Liver (tissue), 9 donors: ENCODE data around the gene PRG3. TPM values are rescaled to one million over a fixed set of nuclear protein-coding genes. Genes with fewer than 3 reads are reported as not detected.
A peak's percentile ranks its signal among the peaks of the same experiment; 100 is the strongest.

Experiments
- DNase-seq: peaks from one replicate; pipeline ENCODE4 v3.0.0-alpha.2; 2017; ENCODE audit warnings: low spot score
- H3K27ac ChIP-seq, 2 donors: one replicate each; pipeline ENCODE4 v1.7.0; 2013; ENCODE audit warnings: inconsistent platforms in 2 of 2, low read length in 2 of 2, control low read depth in 1 of 2, low read depth in 1 of 2, mild to moderate bottlenecking in 1 of 2
- H3K27me3 ChIP-seq, 4 donors: one replicate each; pipeline versions ENCODE4 v1.6.1 to v1.7.0; 2013; ENCODE audit warnings: low read length in 3 of 4, inconsistent platforms in 1 of 4, mild to moderate bottlenecking in 1 of 4, moderate library complexity in 1 of 4; ENCODE audit not compliant: control insufficient read depth in 4 of 4, insufficient read depth in 4 of 4
- H3K36me3 ChIP-seq, 4 donors: one replicate each; pipeline versions ENCODE4 v1.6.1 to v1.7.0; 2013; ENCODE audit warnings: low read length in 3 of 4, mild to moderate bottlenecking in 3 of 4, low read depth in 1 of 4, moderate library complexity in 1 of 4; ENCODE audit not compliant: control insufficient read depth in 4 of 4, insufficient read depth in 3 of 4
- H3K4me1 ChIP-seq, 4 donors: one replicate each; pipeline versions ENCODE4 v1.6.1 to v1.7.0; 2013; ENCODE audit warnings: low read length in 3 of 4, mild to moderate bottlenecking in 3 of 4, moderate library complexity in 1 of 4; ENCODE audit not compliant: control insufficient read depth in 4 of 4, insufficient read depth in 4 of 4
- H3K4me3 ChIP-seq, 3 donors: one replicate each; pipeline versions ENCODE4 v1.6.1 to v1.7.0; 2013; ENCODE audit warnings: low read length in 3 of 3, control low read depth in 1 of 3, low read depth in 1 of 3, mild to moderate bottlenecking in 1 of 3
- H3K9ac ChIP-seq, 2 donors: one replicate each; pipeline ENCODE4 v1.7.0; 2013; ENCODE audit warnings: low read length in 2 of 2, mild to moderate bottlenecking in 2 of 2, moderate library complexity in 2 of 2, control low read depth in 1 of 2, low read depth in 1 of 2
- H3K9me3 ChIP-seq, 4 donors: one replicate each; pipeline versions ENCODE4 v1.6.1 to v1.7.0; 2013; ENCODE audit warnings: low read length in 3 of 4; ENCODE audit not compliant: control insufficient read depth in 4 of 4
- CTCF ChIP-seq: fragments of 150-350 bp; IDR thresholded peaks from 2 replicates; pipeline ENCODE4 v1.5.1; 2017; ENCODE audit warnings: improper control_type of control experiment, low read depth, low read length; ENCODE audit not compliant: missing input control
- EGR1 ChIP-seq, 2 donors: IDR thresholded peaks; 2 replicates each; pipeline ENCODE4 v1.6.1; 2016 to 2018; ENCODE audit warnings: antibody characterized with exemption in 2 of 2, low read depth in 2 of 2
- FOXA1 ChIP-seq: IDR thresholded peaks from 2 replicates; pipeline ENCODE4 v1.6.1; 2016; ENCODE audit warnings: antibody characterized with exemption
- FOXA2 ChIP-seq: IDR thresholded peaks from 2 replicates; pipeline ENCODE4 v1.6.1; 2016; ENCODE audit warnings: antibody characterized with exemption
- GABPA ChIP-seq, 2 donors: IDR thresholded peaks in 1 of 2; conservative IDR thresholded peaks in 1 of 2; 2 replicates each; pipeline ENCODE4 v1.6.1; 2016; ENCODE audit warnings: antibody characterized with exemption in 2 of 2, mild to moderate bottlenecking in 1 of 2, moderate library complexity in 1 of 2
- HNF4A ChIP-seq, 2 donors: conservative IDR thresholded peaks; 2 replicates each; pipeline ENCODE4 v1.6.1; 2016; ENCODE audit warnings: antibody characterized with exemption in 2 of 2, mild to moderate bottlenecking in 2 of 2
- HNF4G ChIP-seq: IDR thresholded peaks from 2 replicates; pipeline ENCODE4 v1.6.1; 2016; ENCODE audit warnings: antibody characterized with exemption
- JUND ChIP-seq, 2 donors: IDR thresholded peaks; 2 replicates each; pipeline ENCODE4 v1.6.1; 2016; ENCODE audit warnings: antibody characterized with exemption in 2 of 2
- NR2F2 ChIP-seq: IDR thresholded peaks from 2 replicates; pipeline ENCODE4 v1.6.1; 2016; ENCODE audit warnings: antibody characterized with exemption
- RAD21 ChIP-seq, 2 donors: IDR thresholded peaks; 2 replicates each; pipeline ENCODE4 v1.6.1; 2016; ENCODE audit warnings: antibody characterized with exemption in 2 of 2, mild to moderate bottlenecking in 2 of 2
- RXRA ChIP-seq, 2 donors: IDR thresholded peaks; 2 replicates each; pipeline ENCODE4 v1.6.1; 2017 to 2018; ENCODE audit warnings: antibody characterized with exemption in 2 of 2, mild to moderate bottlenecking in 1 of 2
- SP1 ChIP-seq: IDR thresholded peaks from 2 replicates; pipeline ENCODE4 v1.6.1; 2018; ENCODE audit warnings: antibody characterized with exemption, mild to moderate bottlenecking
- TAF1 ChIP-seq: conservative IDR thresholded peaks from 2 replicates; pipeline ENCODE4 v1.6.1; 2016; ENCODE audit warnings: antibody characterized with exemption, mild to moderate bottlenecking
- YY1 ChIP-seq: IDR thresholded peaks from 2 replicates; pipeline ENCODE4 v1.6.1; 2016; ENCODE audit warnings: antibody characterized with exemption, mild to moderate bottlenecking
- ZBTB33 ChIP-seq: IDR thresholded peaks from 2 replicates; pipeline ENCODE4 v1.6.1; 2016; ENCODE audit warnings: antibody characterized with exemption
- WGBS: extraction: QIAGEN DNeasy Blood & Tissue Kit; methylation state at CpG from one replicate; pipeline ENCODE4 v1.1.7; 2013; 5-methylcytosine and 5-hydroxymethylcytosine counted together
- polyA plus RNA-seq, 2 donors: library from polyadenylated mRNA; stranded (reverse) in 1 of 2; unstranded in 1 of 2; fragments of 200-250 nt in 1 of 2; fragments of >200 nt in 1 of 2; fragmentation: Nextera tagmentation in 1 of 2; extraction: Ambion mirVana in 1 of 2; gene quantifications; one replicate each; pipeline versions ENCODE4 v1.2.1 to v1.2.3, GENCODE V29; 2013 to 2015
- total RNA-seq, 2 donors: library from RNA; depleted of rRNA; stranded (reverse); fragments of >200 nt; gene quantifications; one replicate each; pipeline ENCODE4 v1.2.3, GENCODE V29; 2014
- TF ChIP-seq, protein P1 (sequence below): IDR thresholded peaks from 2 replicates; pipeline ENCODE4 v1.6.1; 2016; ENCODE audit warnings: antibody characterized with exemption
- TF ChIP-seq, protein P2 (sequence below): IDR thresholded peaks from 2 replicates; pipeline ENCODE4 v1.6.1; 2016; ENCODE audit warnings: antibody characterized with exemption, mild to moderate bottlenecking
- TF ChIP-seq, protein P3 (sequence below): IDR thresholded peaks from 2 replicates; pipeline ENCODE4 v1.6.1; 2016; ENCODE audit warnings: antibody characterized with exemption
- donor health status: healthy.
- donor health status: healthy.
- donor health status: healthy.
- donor health status: healthy.
- donor health status: healthy.

PRG3 gene
- total and polyA plus RNA-seq, 4 donors, result 0.22 to 4.9 TPM; not detected in 2

- no peak overlapping the region for H3K27ac ChIP-seq
- H3K9me3 ChIP-seq, result no peaks in the 10 kb centered on the region
- H3K36me3 ChIP-seq, result no peaks in the 10 kb centered on the region
- DNase-seq, result no peak
- no peaks in the 10 kb centered on the region for H3K27me3 ChIP-seq
- H3K4me3 ChIP-seq, result no peak overlapping the region
- peaks cover 0 to 5% (median 4%) of the 10 kb centered on the region in 4 donors for H3K4me1 ChIP-seq
- WGBS, result 76% methylated on average over 6 of the region's 6 CpGs
- TF ChIP-seq HNF4G (no peak), HNF4A (conservative IDR thresholded peaks at IDR 0.05) (no peak), FOXA2 (no peak)
- H3K9ac ChIP-seq, result no peak overlapping the region
Measured at GRCh38 chr11:57341250-57341808, 39.6 kb downstream of the PRG3 start.

- TF ChIP-seq RAD21 (IDR thresholded peaks at IDR 0.05), result peak in 1 of 2 donors; percentile 52
- no peak for TF ChIP-seq RXRA (IDR thresholded peaks at IDR 0.05)
- Histone ChIP-seq H3K27me3 (no peaks in the 10 kb centered on the region), H3K36me3 (no peaks in the 10 kb centered on the region), H3K4me3 (no peak overlapping the region), H3K27ac (no peak overlapping the region), H3K9ac (no peak overlapping the region), H3K9me3 (no peaks in the 10 kb centered on the region), H3K4me1 (peaks cover 0 to 9% (median 4%) of the 10 kb centered on the region in 4 donors)
- WGBS, result 50% methylated on average over 12 of the region's 12 CpGs
- no peak for DNase-seq
Measured at GRCh38 chr11:57340039-57340615, 40.8 kb downstream of the PRG3 start.

DNA sequence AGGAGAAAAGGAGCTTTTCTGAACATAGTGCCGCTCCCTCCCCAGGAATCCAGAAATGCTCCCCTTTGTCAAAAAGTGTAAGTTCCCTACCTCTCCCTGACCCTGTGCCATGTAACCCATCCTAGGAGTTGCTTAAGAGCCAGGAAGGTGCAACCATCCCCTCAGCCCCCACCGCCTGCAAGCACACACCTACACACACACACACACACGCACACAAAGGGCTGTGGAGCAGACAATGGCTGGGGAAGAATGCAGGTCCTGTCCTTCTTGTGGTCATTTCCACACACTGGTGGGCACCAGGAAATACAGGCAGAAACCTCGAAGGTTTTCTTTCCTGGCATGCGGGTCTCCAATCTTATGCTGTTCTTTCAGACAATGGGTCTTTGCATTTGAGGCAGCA, 41.6 kb downstream of the PRG3 start:
- WGBS, result 78% methylated on average over 5 of the region's 5 CpGs
- Histone ChIP-seq H3K4me1 (peaks cover 2 to 17% (median 12%) of the 10 kb centered on the region in 4 donors), H3K9ac (no peak overlapping the region), H3K36me3 (no peaks in the 10 kb centered on the region), H3K27ac (no peak overlapping the region), H3K27me3 (no peaks in the 10 kb centered on the region), H3K9me3 (no peaks in the 10 kb centered on the region), H3K4me3 (no peak overlapping the region)
- DNase-seq, result no peak
- TF ChIP-seq RAD21 (IDR thresholded peaks at IDR 0.05) (no peak), NR2F2 (no peak), RXRA (IDR thresholded peaks at IDR 0.05) (no peak), FOXA2 (no peak), TAF1 (no peak), GABPA (IDR thresholded peaks at IDR 0.05 in 1 of 2, conservative IDR thresholded peaks at IDR 0.05 in 1 of 2) (no peak), FOXA1 (no peak), EGR1 (IDR thresholded peaks at IDR 0.05; ENCODE audit: low read depth in 2 of 2) (no peak), CTCF (no peak), JUND (IDR thresholded peaks at IDR 0.05) (no peak), ZBTB33 (no peak), YY1 (no peak), HNF4G (no peak), SP1 (no peak), HNF4A (conservative IDR thresholded peaks at IDR 0.05) (no peak)
- TF ChIP-seq, protein P1, sequence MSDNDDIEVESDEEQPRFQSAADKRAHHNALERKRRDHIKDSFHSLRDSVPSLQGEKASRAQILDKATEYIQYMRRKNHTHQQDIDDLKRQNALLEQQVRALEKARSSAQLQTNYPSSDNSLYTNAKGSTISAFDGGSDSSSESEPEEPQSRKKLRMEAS, result no peak
- TF ChIP-seq, protein P2, sequence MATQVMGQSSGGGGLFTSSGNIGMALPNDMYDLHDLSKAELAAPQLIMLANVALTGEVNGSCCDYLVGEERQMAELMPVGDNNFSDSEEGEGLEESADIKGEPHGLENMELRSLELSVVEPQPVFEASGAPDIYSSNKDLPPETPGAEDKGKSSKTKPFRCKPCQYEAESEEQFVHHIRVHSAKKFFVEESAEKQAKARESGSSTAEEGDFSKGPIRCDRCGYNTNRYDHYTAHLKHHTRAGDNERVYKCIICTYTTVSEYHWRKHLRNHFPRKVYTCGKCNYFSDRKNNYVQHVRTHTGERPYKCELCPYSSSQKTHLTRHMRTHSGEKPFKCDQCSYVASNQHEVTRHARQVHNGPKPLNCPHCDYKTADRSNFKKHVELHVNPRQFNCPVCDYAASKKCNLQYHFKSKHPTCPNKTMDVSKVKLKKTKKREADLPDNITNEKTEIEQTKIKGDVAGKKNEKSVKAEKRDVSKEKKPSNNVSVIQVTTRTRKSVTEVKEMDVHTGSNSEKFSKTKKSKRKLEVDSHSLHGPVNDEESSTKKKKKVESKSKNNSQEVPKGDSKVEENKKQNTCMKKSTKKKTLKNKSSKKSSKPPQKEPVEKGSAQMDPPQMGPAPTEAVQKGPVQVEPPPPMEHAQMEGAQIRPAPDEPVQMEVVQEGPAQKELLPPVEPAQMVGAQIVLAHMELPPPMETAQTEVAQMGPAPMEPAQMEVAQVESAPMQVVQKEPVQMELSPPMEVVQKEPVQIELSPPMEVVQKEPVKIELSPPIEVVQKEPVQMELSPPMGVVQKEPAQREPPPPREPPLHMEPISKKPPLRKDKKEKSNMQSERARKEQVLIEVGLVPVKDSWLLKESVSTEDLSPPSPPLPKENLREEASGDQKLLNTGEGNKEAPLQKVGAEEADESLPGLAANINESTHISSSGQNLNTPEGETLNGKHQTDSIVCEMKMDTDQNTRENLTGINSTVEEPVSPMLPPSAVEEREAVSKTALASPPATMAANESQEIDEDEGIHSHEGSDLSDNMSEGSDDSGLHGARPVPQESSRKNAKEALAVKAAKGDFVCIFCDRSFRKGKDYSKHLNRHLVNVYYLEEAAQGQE, result no peak
- TF ChIP-seq, protein P3, sequence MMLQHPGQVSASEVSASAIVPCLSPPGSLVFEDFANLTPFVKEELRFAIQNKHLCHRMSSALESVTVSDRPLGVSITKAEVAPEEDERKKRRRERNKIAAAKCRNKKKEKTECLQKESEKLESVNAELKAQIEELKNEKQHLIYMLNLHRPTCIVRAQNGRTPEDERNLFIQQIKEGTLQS, result no peak
